Left kidney (tissue), 8 donors: ENCODE measurements around the gene NOXO1. TPM values are rescaled to one million over a fixed set of nuclear protein-coding genes. Genes with fewer than 3 reads are reported as not detected.

Source experiments
- DNase-seq: peaks from one replicate; pipeline ENCODE4 v3.0.0-alpha.2; 2013
- long read RNA-seq, 8 donors: transcript quantifications; one replicate each; lab custom pipeline, GENCODE V29; 2026
- polyA plus RNA-seq: library from polyadenylated mRNA; unstranded; fragments of 120-200 nt; gene quantifications from one replicate; pipeline ENCODE4 v1.2.1, GENCODE V29; 2013; ENCODE audit not compliant: insufficient read length

NOXO1 gene, protein sequence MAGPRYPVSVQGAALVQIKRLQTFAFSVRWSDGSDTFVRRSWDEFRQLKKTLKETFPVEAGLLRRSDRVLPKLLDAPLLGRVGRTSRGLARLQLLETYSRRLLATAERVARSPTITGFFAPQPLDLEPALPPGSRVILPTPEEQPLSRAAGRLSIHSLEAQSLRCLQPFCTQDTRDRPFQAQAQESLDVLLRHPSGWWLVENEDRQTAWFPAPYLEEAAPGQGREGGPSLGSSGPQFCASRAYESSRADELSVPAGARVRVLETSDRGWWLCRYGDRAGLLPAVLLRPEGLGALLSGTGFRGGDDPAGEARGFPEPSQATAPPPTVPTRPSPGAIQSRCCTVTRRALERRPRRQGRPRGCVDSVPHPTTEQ
- polyA plus RNA-seq: 0.78 TPM
- long read RNA-seq, donor 1, partial matches to known transcripts: 0 of 1 reads
- long read RNA-seq, donor 1, other reads (novel, unspliced or antisense): 0 of 1 reads
- long read RNA-seq, donor 2, partial matches to known transcripts: 0 of 6 reads
- long read RNA-seq, donor 2, other reads (novel, unspliced or antisense): 6 of 6 reads
- long read RNA-seq, donor 3: 0 reads
- long read RNA-seq, donor 4: 0 reads
- long read RNA-seq, donor 5: 0 reads
- long read RNA-seq, donor 6: 0 reads
- long read RNA-seq, donor 7: 0 reads
- long read RNA-seq, donor 8: 0 reads

DNA sequence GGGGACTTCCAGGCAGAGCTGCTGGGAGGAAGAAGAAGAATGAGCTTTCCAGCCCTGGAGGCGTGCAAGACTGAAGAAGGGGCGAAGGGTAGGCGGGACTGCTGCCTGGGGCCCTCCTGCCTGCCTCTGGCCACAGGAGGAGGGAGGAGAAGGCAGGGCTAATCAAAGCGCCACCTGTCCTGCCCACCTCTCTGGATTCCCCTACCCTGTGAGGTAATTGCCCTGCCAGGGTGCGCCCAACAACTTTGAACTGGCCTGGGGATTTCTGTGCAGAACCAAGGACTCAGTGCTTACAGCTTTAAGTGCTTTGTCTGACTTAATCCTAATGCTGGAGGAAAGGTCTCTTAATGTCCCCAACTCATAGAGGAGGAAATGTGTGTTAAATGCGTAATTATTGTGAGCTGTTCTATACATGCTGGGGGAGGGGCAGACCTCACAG is at the start of gene NOXO1:
Gene NOXO1, minus strand, starts transcription at position 72 of the 439 bp plus-strand sequence. CDS start 290 bp downstream, outside the sequence.
- DNase-seq: no peak

DNA sequence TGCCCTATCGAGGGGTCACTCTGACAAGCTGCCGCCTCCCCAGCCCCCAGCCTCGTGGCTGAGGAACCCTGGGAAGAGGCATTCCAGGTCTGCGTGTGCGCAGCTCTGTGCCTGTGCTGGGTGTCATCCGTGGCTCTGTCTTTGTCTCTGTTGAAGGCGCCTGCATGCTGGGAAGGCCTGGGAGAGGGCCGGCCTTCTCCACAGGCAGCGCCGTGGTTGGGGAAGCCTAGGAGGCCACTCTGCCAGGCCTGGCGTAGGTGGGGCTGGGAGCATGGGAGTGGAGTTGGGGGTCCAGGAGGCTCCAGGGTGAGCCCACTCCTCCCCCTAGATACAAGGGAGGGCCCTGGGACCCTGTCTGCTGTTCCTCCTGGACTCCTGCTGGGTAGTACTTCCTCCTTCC is 48.8 kb upstream of the NOXO1 start:
- no peak for DNase-seq

DNA sequence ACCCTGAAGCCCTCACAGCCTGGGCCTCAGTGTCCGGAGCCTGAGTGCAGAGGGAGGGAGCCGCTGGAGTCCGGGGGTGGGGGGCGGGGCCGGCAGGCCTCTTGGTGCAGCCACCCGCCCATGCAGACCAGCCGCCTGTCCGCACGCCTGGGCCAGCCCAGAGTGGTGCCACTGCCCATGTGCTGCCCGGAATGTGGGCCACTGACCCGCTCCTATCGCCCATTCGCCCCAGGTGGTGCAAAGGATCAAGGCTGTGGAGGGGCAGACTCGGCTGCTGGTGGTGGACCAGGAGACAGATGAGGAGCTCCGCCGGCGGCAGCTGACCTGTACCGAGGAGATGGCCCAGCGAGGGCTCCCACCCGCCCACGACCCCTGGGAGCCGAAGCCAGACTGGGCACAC is 48.1 kb upstream of the NOXO1 start:
- DNase-seq: no peak

DNA sequence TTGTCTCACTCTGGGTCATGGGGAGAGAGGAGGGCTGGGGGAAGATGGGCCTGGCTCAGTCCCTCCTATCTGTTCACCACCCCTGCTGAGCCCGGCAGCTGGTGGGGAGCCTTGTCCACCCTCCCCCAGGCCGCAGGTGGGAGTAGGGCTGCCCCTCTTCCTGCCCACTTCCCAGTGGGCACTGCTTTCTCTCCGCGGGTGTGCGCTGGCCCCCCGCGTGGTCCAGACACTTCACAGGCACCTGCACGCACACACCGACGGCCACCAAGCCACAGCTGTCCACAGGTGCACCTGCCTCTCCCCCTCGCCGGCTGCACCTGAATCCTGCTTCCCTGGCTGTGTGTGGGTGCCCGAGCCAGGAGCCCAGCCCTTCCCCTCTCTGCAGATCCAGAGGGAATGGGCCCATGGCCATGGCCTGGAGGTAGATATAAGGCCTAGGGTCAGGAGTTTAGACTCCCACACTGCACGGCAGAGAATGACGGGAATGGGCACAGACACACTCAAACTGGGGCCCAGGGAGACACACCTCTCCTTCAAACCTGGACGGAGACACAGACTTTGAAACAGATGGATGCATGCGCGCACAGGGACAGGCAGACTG is 47.5 kb upstream of the NOXO1 start:
- no peak for DNase-seq

DNA sequence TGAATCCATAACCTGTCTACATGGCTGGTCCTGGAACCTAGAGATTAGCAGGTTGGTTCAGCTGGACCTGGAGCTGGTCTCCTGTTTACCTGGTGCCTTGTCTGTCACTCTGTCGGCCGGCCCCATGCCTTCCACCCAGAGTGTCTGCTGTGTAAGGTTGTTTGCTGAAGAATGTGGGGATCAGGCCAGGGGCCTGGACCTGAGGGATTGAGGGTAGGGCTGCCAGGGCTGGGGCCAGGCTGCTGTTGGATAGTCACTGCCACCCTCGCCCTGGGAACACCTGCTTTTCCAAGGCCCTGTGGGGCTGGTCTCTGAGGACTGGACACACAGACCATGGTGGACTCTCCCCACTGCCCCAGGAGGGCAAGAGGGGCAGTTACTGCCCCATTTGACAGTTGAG is 46.9 kb upstream of the NOXO1 start:
- no peak for DNase-seq

DNA sequence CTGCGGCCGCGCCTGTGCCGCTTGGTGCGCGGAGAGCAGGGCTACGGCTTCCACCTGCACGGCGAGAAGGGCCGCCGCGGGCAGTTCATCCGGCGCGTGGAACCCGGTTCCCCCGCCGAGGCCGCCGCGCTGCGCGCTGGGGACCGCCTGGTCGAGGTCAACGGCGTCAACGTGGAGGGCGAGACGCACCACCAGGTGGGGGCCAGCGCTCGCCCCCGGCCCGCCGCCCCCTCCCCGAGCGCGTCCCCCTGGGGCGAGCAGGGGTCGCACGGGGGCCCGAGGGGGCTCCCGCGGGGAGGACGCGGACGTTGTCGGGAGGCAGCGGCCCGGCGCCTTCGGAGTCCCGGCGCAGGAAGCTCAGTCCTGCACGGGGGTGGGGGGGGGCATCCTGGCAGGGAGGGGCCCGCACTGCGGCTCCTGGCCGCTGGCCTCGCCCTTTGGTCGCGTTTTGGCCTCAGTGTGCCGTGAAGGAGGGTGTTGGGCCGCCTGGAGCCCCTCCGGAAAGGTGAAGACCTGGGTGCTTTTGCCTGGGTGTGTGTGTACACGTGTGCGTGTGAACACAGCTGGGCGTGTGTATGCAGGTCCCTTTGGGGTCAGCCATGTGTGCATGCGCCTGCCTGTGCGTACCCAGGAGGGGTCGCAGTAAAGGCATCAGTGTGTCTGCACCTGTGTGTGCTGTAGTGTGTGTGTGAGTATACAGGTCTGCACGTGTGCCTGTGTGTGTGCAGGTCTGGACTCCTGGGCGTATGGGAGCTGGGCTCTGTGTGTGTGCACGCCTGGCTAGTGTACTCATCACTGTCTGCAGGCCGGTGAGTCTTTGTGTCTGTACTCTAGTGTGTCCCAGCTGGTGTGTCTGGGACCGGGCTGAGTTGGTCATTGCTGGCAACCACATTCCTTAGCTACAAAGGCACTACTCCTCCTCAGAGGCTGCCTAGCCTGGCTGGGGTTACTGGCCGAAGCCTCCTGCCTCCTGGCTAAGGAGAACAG is 46.0 kb upstream of the NOXO1 start:
- no peak for DNase-seq

DNA sequence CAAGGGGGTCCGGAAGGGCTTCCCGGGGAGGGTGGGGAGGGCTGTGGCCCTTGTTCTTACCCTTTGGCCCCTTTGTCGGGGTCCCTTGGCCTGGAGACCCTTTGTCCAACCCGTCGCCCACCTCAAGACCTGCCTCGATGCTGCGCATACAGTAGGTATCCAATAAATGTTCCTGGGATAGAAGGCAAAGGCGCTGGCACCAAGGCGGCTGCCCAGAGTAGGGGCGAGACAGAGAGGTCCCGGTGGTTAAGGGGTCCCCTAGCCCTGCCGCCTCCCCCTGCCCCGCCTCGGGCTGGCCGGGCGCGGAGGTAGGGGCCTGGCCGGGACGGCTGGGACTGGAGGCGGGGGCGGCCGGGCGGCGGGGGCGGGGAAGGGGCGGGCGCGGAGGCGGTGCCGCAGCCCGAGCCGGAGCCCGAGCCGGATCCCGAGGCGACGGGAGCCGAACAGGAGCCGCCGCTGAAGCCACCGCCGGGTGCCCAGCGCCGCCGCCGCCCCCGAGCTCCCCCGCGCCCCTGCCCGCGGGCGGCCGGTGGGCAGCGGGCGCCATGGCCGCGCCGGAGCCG is 45.3 kb upstream of the NOXO1 start, which contains the start of gene NHERF2:
Gene NHERF2, plus strand, starts transcription at position 442 of the 563 bp plus-strand sequence. Its CDS starts 104 bp downstream, at position 546.
- no peak for DNase-seq

DNA sequence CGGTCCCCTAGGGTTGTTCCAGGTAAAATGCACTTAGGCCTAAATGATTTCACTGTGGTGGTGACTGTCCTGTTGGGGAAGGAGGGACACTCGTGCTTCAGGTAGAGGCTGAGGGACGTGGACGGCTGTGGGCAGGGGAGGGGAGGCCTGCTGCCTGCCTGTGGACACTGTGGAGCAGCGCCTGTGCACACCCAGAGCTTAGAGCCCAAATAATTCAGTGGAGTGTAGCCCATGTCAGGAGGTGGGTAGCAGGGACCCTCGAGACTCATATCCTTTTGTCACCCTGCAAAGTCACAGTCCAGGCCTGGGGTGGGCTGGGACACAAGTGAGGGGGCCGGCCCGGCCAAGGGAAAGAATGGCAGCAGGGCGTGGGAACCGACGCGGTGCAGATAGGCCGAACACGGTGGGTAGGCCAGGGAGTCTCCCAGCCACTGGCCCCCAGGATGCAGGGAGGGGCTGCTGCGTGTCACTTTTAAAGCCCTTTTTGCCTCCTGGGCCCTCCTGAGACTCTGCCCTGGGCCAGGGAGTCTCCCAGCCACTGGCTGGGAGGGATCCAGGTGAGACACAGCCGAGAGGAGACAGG is 44.7 kb upstream of the NOXO1 start:
- no peak for DNase-seq

DNA sequence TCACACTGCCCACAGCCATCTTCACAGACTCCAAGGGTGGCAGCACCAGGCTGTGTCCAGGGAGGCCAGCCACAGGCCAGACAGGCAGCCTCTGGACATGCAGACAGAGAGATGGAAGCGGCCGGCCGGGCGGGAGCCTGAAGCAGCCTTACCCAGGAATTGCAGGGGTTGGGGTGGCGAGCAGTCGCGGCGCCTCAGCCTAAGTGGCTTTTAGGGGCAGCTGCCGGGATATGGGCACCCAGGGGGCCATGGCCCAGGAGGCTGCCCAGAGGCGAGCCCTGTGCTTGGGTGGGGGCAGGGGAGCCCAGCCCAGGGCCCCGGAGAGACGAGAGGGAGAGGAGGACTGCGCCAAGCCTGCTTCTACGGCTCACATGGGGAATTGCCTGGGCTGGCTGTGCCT is 44.0 kb upstream of the NOXO1 start:
- DNase-seq: no peak

DNA sequence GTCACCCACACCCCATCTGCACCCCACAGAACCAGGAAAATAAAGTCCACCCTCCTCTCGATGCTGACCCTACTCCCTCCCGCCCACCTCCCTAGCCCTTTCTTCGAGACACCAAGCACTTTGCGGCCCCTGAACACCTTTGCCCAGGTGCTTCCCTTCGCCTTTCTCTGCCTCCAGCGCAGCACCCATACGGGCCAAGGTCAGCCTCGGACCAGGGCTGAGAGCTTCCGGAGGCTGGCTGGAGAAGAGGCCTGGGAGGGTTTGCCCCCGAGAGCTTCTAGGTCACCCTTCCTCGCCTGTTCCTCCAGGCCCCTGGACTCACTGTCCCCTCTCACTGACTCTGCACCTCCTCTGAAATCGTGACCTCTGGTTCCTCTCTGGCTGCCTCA is 42.8 kb upstream of the NOXO1 start:
- no peak for DNase-seq

DNA sequence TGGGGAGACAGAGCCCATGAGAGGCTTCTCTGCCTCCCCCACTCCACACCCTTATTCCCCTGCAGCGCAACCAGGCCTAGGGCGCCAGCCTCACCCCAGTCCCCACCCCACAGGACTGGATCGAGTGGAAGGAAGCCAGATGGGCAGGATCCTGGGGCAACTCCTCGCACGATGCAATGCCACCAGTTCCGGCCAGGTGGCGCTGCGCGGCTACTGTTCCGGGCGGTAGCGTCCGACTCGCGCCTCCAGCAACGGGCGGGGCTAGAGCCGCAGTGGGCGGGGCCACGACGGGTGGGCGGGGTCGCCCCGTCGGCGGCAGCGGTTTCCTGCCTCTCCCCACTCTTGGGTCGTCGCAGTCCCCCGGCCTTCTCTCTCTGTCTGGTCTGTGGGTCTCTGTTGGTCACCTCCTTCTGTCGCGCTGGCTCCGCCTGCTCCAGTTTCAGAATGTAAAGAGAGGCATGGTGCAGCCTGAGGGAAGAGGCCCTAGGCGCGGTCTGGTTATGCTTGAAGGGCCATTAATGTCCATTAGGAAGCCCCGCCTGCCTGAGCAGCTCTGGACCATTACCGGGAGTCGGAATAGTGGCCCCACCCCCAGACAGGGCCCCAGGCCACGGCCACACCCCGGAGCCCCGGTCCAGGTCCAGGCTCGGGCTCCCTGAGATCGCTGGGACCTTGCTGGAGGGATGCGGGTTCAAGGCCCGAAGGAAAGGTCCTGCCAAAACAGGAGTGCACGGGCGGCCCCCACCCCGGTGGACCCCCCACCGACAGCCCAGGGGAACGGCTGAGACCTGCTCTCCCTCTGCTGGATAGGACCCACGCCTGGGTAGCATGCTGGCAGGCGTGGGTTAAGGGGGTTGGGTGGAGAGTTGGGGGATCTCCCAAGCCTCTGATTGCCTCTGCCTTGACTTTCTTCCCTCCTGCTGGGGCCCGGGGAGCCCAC is 42.1 kb upstream of the NOXO1 start:
- DNase-seq: peak; percentile 86

DNA sequence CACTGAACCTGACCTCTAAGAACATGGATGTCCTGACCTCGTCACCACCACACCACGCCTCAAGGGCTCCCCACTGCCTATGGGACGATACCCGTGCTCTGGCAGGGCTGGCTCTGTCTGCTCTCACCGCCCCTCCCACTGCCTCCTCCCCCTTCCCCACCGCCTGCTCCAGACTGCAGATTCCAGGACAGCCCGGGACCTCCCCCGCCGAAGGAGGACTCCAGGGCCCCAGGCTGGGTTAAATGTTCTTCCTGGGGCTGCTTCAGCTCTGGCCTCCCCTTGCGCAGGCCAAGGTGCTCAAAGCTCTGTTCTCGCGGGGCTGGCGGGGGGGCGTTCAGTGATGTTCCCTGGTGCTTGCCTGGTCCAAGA is 41.4 kb upstream of the NOXO1 start:
- peak; percentile 53 for DNase-seq

DNA sequence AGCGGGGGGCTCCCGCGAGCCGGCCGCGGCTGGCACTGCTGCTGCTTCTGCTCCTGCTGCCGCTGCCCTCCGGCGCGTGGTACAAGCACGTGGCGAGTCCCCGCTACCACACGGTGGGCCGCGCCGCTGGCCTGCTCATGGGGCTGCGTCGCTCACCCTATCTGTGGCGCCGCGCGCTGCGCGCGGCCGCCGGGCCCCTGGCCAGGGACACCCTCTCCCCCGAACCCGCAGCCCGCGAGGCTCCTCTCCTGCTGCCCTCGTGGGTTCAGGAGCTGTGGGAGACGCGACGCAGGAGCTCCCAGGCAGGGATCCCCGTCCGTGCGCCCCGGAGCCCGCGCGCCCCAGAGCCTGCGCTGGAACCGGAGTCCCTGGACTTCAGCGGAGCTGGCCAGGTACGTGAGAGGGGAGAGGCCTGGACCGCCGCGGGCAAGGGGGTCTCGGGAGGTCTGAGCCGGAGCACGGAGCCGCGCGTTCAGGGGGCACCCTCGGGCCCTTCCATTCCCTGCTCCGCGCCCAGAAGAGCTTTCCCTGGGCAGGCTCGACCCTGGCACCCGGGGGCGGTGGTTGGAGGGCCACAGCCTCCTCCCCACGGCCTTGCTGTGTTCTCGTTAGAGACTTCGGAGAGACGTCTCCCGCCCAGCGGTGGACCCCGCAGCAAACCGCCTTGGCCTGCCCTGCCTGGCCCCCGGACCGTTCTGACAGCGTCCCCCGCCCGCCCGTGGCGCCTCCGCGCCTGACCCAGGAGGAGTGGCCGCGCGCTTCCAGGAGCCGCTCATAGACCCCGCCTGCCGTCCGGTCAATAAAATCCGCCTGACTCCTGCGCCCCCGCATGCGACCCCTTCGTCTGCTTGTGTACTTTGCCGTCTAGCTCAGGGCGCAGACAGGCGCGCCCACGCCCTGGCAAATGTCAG is 38.9 kb upstream of the NOXO1 start:
- DNase-seq: peak; percentile 53

DNA sequence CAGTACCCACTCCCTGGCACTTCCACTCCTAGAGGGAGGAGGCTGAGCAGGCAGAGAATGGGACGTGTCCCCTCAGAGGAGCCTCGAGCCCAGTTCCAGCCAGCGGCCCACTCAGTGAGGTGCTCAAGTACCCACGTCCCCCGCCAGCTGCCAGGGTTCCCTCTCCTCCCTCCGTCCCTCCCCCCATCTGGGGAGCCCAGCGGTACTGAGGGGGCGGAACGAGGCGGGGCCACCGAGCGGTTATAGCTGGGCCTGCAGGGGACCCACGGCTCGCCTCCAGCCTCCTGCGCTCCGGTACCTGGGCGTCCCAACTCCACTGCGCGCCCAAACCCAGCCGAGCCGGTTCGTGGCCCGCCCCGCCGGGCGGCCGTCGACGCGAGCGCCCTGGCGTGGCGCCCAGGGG is 38.2 kb upstream of the NOXO1 start, which contains the start of gene NPW:
Gene NPW, plus strand, starts transcription at position 268 of the 403 bp plus-strand sequence.
- no peak for DNase-seq

DNA sequence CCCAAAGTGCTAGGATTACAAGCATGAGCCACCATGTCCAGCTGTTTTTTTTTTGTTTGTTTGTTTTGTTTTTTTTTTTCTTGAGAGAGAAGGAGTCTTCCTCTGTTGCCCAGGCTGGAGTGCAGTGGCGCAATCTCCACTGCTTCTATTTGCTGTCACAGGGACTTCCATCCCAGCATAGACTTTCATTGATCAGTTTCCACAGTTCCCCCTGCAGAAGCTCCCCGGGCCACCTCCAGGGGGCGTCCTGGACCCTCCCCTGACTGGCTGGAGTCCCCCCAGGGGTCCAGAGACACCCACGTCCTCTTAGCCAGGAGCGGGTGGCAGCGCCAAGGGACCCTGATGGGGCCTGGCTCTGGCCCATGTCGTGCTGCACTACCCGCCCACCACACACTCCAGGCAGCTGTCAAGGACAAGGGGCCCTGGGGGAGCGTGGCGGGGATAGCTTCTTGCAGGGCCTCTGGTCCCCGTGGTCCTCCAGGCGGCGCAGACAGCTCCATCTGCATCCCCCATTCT is 35.2 kb upstream of the NOXO1 start:
- no peak for DNase-seq

DNA sequence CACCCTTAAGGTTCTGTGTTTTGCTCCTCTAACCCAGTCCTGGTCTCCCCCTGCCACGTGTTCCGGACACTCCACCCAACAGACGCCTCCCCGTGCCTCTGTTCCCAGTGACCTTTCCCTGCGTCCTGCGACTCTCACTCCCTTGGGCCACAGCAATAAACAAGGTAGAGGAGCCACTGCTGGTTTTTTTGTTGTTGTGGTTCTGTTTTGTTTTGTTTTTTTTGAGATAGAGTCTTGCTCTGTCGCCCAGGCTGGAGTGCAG is 34.6 kb upstream of the NOXO1 start:
- no peak for DNase-seq

DNA sequence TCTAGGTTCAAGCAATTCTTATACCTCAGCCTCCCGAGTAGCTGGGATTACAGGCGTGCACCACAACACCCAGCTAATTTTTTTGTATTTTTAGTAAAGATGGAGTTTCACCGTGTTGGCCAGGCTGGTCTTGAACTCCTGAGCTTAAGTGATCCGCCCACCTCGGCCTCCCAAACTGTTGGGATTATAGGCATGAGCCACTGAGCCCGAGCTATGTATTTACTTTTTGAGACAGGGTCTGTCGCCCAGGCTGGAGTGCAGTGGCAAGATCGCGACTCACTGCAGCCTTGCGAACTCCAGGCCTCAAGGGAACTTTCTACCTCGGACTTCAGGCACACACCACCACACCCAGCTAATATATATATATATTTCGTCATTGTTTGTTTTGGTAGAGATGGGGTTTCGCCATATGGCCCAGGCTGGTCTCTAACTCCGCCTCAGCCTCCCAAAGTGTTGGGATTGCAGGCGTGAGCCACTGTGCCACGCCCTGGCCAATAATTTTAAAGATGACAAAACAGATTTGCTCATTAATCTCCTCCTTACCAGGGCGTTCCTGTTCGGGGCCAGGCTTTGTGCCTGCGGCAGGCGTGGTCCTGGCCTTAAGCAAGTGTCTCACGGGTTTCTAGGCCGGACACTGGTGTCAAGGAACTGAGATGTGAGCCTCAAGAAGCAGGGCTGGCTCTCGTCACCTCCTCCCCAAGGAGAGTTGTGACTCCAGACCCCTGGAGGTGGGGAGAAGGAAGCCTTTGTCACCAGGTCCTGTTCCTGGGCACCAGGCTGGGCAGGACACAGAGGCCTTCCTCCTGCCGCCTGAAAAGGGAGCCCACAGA is 34.1 kb upstream of the NOXO1 start:
- no peak for DNase-seq

DNA sequence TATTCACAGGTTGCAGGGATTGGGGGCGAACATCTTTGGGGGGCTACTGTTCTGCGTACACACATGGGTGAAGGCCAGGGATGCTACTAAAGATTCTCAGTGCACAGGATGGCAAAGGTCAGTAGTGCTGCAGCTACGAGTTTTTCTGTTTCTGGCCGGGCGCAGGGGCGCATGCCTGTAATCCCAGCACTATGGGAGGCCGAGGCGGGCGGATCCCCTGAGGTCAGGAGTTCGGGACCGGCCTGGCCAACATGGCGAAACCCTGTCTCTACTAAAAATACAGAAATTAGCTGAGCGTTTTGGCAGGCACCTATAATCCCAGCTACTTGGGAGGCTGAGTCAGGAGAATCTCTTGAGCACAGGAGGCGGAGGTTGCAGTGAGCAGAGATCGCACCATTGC is 32.3 kb upstream of the NOXO1 start:
- no peak for DNase-seq
